GM12878 (cell line): ENCODE data around the gene TFF2. TPM values are rescaled to one million over a fixed set of nuclear protein-coding genes. Genes with fewer than 3 reads are reported as not detected.

Experiments used
- BCL11A ChIP-seq: IDR thresholded peaks from 2 replicates; pipeline ENCODE4 v1.6.1; 2011; ENCODE audit warnings: low read depth, low read length
- CBX5 ChIP-seq: sonication (generic); IDR thresholded peaks from 2 replicates; pipeline ENCODE4 v1.6.1; 2016; ENCODE audit warnings: low read depth, moderate library complexity, mild to moderate bottlenecking, inconsistent platforms
- CHD2 ChIP-seq: IDR thresholded peaks from 2 replicates; pipeline ENCODE4 v1.6.1; 2011; ENCODE audit warnings: low read depth, low read length, improper control_type of control experiment, borderline replicate concordance
- E2F4 ChIP-seq: IDR thresholded peaks from 2 replicates; pipeline ENCODE4 v1.6.1; 2012; ENCODE audit warnings: low read depth, low read length, improper control_type of control experiment
- EGR1 ChIP-seq, 2 experiments: IDR thresholded peaks; 1 replicate in 1 of 2; 2 replicates in 1 of 2; pipeline ENCODE4 v1.6.1; 2011 to 2012; ENCODE audit warnings: low read depth in 2 of 2, low read length in 2 of 2, borderline replicate concordance in 1 of 2, mild to moderate bottlenecking in 1 of 2, moderate library complexity in 1 of 2
- LARP7 ChIP-seq: fragments of 450-650 bp; IDR thresholded peaks from 2 replicates; pipeline ENCODE4 v1.6.1; 2017; ENCODE audit warnings: mild to moderate bottlenecking
- NBN ChIP-seq: fragments of 450-650 bp; IDR thresholded peaks from 2 replicates; pipeline ENCODE4 v1.6.1; 2016
- NKRF ChIP-seq: fragments of 450-650 bp; conservative IDR thresholded peaks from 2 replicates; pipeline ENCODE4 v1.6.1; 2017; ENCODE audit warnings: mild to moderate bottlenecking, moderate library complexity
- NR2F1 ChIP-seq: fragments of 450-650 bp; conservative IDR thresholded peaks from 2 replicates; pipeline ENCODE4 v1.6.1; 2017; ENCODE audit warnings: mild to moderate bottlenecking
- PAX8 ChIP-seq: fragments of 450-650 bp; IDR thresholded peaks from 2 replicates; pipeline ENCODE4 v1.6.1; 2017; ENCODE audit warnings: mild to moderate bottlenecking, moderate library complexity
- PKNOX1 ChIP-seq: fragments of 450-650 bp; IDR thresholded peaks from 2 replicates; pipeline ENCODE4 v1.6.1; 2016; ENCODE audit warnings: mild to moderate bottlenecking
- RAD51 ChIP-seq: fragments of 450-650 bp; IDR thresholded peaks from 2 replicates; pipeline ENCODE4 v1.6.1; 2016; ENCODE audit warnings: moderate library complexity, mild to moderate bottlenecking, inconsistent platforms
- SREBF1 ChIP-seq: IDR thresholded peaks from 2 replicates; pipeline ENCODE4 v1.6.1; 2012; ENCODE audit warnings: mild to moderate bottlenecking, low read length
- TARDBP ChIP-seq: IDR thresholded peaks from 2 replicates; pipeline ENCODE4 v1.6.1; 2016; ENCODE audit warnings: borderline replicate concordance
- ZNF217 ChIP-seq: fragments of 450-650 bp; IDR thresholded peaks from 2 replicates; pipeline ENCODE4 v1.6.1; 2017; ENCODE audit warnings: antibody characterized with exemption, mild to moderate bottlenecking
- polyA plus RNA-seq, 11 experiments: library from polyadenylated mRNA; depleted of rRNA in 4 of 11; unstranded in 6 of 11; stranded (reverse) in 5 of 11; fragments of >200 nt; fragmentation: Nextera tagmentation in 4 of 11; fragmentation: Illumina TruSeq in 1 of 11; extraction: Ambion mirVana in 4 of 11; extraction: Trizol in 1 of 11; gene quantifications; 1 replicate in 1 of 11; 2 replicates in 10 of 11; pipeline versions ENCODE4 v1.2.1 to v1.2.3, GENCODE V29; 2011 to 2016; ENCODE audit warnings: inconsistent platforms in 2 of 11, missing spikeins in 2 of 11, low read depth in 1 of 11
- total RNA-seq, 4 experiments: library from RNA; depleted of rRNA in 3 of 4; stranded (reverse); fragments of >200 nt in 3 of 4; fragmentation: Illumina TruSeq in 1 of 4; extraction: Trizol in 1 of 4; gene quantifications; 2 replicates each; pipeline versions ENCODE4 v1.2.1 to v1.2.3, GENCODE V29; 2013 to 2021
- TF ChIP-seq, protein P1 (sequence below): fragments of 450-650 bp; IDR thresholded peaks from 2 replicates; pipeline ENCODE4 v1.6.1; 2016; ENCODE audit warnings: mild to moderate bottlenecking, moderate library complexity, borderline replicate concordance
- TF ChIP-seq, protein P2 (sequence below): fragments of 150-350 bp; IDR thresholded peaks from 2 replicates; pipeline ENCODE4 v1.6.1; 2016; ENCODE audit warnings: low read depth, low read length
- TF ChIP-seq, protein P3 (sequence below): fragments of 450-650 bp; IDR thresholded peaks from 2 replicates; pipeline ENCODE4 v1.6.1; 2016; ENCODE audit warnings: mild to moderate bottlenecking

TFF2 gene
- total and polyA plus RNA-seq, 10 of the 15 experiments (the other 5 are each of a cell fraction or from before 2014, with no cell fraction given) = 0.56 TPM; not detected in 9

GRCh38 chr21:42393443-42393950 lies 42.7 kb upstream of the TFF2 start (continued):
- TF ChIP-seq, protein P1, sequence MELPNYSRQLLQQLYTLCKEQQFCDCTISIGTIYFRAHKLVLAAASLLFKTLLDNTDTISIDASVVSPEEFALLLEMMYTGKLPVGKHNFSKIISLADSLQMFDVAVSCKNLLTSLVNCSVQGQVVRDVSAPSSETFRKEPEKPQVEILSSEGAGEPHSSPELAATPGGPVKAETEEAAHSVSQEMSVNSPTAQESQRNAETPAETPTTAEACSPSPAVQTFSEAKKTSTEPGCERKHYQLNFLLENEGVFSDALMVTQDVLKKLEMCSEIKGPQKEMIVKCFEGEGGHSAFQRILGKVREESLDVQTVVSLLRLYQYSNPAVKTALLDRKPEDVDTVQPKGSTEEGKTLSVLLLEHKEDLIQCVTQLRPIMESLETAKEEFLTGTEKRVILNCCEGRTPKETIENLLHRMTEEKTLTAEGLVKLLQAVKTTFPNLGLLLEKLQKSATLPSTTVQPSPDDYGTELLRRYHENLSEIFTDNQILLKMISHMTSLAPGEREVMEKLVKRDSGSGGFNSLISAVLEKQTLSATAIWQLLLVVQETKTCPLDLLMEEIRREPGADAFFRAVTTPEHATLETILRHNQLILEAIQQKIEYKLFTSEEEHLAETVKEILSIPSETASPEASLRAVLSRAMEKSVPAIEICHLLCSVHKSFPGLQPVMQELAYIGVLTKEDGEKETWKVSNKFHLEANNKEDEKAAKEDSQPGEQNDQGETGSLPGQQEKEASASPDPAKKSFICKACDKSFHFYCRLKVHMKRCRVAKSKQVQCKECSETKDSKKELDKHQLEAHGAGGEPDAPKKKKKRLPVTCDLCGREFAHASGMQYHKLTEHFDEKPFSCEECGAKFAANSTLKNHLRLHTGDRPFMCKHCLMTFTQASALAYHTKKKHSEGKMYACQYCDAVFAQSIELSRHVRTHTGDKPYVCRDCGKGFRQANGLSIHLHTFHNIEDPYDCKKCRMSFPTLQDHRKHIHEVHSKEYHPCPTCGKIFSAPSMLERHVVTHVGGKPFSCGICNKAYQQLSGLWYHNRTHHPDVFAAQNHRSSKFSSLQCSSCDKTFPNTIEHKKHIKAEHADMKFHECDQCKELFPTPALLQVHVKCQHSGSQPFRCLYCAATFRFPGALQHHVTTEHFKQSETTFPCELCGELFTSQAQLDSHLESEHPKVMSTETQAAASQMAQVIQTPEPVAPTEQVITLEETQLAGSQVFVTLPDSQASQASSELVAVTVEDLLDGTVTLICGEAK = peak; percentile 98
- TF ChIP-seq NKRF = no peak
- TF ChIP-seq EGR1 (IDR thresholded peaks at IDR 0.05; ENCODE audit: borderline replicate concordance in 1 of 2, low read depth in 2 of 2, low read length in 2 of 2) = no peak
- TF ChIP-seq, protein P2, sequence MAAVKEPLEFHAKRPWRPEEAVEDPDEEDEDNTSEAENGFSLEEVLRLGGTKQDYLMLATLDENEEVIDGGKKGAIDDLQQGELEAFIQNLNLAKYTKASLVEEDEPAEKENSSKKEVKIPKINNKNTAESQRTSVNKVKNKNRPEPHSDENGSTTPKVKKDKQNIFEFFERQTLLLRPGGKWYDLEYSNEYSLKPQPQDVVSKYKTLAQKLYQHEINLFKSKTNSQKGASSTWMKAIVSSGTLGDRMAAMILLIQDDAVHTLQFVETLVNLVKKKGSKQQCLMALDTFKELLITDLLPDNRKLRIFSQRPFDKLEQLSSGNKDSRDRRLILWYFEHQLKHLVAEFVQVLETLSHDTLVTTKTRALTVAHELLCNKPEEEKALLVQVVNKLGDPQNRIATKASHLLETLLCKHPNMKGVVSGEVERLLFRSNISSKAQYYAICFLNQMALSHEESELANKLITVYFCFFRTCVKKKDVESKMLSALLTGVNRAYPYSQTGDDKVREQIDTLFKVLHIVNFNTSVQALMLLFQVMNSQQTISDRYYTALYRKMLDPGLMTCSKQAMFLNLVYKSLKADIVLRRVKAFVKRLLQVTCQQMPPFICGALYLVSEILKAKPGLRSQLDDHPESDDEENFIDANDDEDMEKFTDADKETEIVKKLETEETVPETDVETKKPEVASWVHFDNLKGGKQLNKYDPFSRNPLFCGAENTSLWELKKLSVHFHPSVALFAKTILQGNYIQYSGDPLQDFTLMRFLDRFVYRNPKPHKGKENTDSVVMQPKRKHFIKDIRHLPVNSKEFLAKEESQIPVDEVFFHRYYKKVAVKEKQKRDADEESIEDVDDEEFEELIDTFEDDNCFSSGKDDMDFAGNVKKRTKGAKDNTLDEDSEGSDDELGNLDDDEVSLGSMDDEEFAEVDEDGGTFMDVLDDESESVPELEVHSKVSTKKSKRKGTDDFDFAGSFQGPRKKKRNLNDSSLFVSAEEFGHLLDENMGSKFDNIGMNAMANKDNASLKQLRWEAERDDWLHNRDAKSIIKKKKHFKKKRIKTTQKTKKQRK = no peak
- 0 out of 2 replicates have a peak, but pooled peaks have one; percentile 2 for TF ChIP-seq CHD2
- TF ChIP-seq, protein P3, sequence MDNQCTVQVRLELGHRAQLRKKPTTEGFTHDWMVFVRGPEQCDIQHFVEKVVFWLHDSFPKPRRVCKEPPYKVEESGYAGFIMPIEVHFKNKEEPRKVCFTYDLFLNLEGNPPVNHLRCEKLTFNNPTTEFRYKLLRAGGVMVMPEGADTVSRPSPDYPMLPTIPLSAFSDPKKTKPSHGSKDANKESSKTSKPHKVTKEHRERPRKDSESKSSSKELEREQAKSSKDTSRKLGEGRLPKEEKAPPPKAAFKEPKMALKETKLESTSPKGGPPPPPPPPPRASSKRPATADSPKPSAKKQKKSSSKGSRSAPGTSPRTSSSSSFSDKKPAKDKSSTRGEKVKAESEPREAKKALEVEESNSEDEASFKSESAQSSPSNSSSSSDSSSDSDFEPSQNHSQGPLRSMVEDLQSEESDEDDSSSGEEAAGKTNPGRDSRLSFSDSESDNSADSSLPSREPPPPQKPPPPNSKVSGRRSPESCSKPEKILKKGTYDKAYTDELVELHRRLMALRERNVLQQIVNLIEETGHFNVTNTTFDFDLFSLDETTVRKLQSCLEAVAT = peak; percentile 71; the same call in 1 of the 2 replicates
- no peak for TF ChIP-seq PKNOX1
- no peak for TF ChIP-seq NR2F1
- TF ChIP-seq PAX8 = 0 out of 2 replicates have a peak, but pooled peaks have one; percentile 34
- no peak for TF ChIP-seq BCL11A
- TF ChIP-seq ZNF217 = 0 out of 2 replicates have a peak, but pooled peaks have one; percentile 12
- no peak for TF ChIP-seq RAD51
- no peak for TF ChIP-seq SREBF1
- TF ChIP-seq CBX5 = 0 out of 2 replicates have a peak, but pooled peaks have one; percentile 72
- TF ChIP-seq TARDBP = no peak
- TF ChIP-seq LARP7 = no peak
- peak; percentile 32; the same call in 1 of the 2 replicates for TF ChIP-seq NBN
- TF ChIP-seq E2F4 = no peak
